CD14-positive monocyte (primary cell): ENCODE data around the gene GP9. TPM values are rescaled to one million over a fixed set of nuclear protein-coding genes. Genes with fewer than 3 reads are reported as not detected.
A peak's percentile ranks its signal among the peaks of the same experiment; 100 is the strongest.

Experiments
- DNase-seq, 3 donors: peaks; one replicate each; pipeline ENCODE4 v3.0.0-alpha.2; 2011 to 2022
- H2AFZ ChIP-seq: 2 replicates; pipeline ENCODE4 v1.6.0; 2012; ENCODE audit warnings: mild to moderate bottlenecking, low read depth, low read length, inconsistent platforms; ENCODE audit not compliant: insufficient read depth, poor library complexity, severe bottlenecking
- H3K27ac ChIP-seq, 2 donors: 1 replicate in 1 of 2; 2 replicates in 1 of 2; pipeline ENCODE4 v1.5.1; 2012 to 2013; ENCODE audit warnings: low read length in 2 of 2, control low read depth in 1 of 2, inconsistent platforms in 1 of 2, low read depth in 1 of 2, mild to moderate bottlenecking in 1 of 2
- H3K27me3 ChIP-seq, 2 donors: one replicate each; pipeline versions ENCODE4 v1.6.0 to v1.6.1; 2011 to 2013; ENCODE audit warnings: low read length in 2 of 2; ENCODE audit not compliant: control insufficient read depth in 2 of 2, insufficient read depth in 2 of 2
- H3K36me3 ChIP-seq, 2 donors: replicated peaks in 1 of 2; 1 replicate in 1 of 2; 2 replicates in 1 of 2; pipeline versions ENCODE4 v1.5.1 to v1.6.1; 2012 to 2013; ENCODE audit warnings: low read length in 2 of 2, control low read depth in 1 of 2, inconsistent platforms in 1 of 2, mild to moderate bottlenecking in 1 of 2; ENCODE audit not compliant: insufficient read depth in 2 of 2, control insufficient read depth in 1 of 2
- H3K4me1 ChIP-seq, 2 donors: 1 replicate in 1 of 2; 2 replicates in 1 of 2; pipeline versions ENCODE4 v1.5.1 to v1.6.1; 2012 to 2013; ENCODE audit warnings: low read length in 2 of 2, control low read depth in 1 of 2, inconsistent platforms in 1 of 2, mild to moderate bottlenecking in 1 of 2, moderate library complexity in 1 of 2; ENCODE audit not compliant: insufficient read depth in 2 of 2, control insufficient read depth in 1 of 2
- H3K4me2 ChIP-seq: replicated peaks from 2 replicates; pipeline ENCODE3; 2012; ENCODE audit warnings: low read length, moderate library complexity, mild to moderate bottlenecking; ENCODE audit not compliant: poor library complexity, severe bottlenecking; ENCODE audit errors: extremely low read depth
- H3K4me3 ChIP-seq, 3 experiments: fragments of 200-600 bp in 1 of 3; sonication (generic) in 1 of 3; replicated peaks in 1 of 3; 1 replicate in 2 of 3; 2 replicates in 1 of 3; pipeline ENCODE4 v1.5.1; 2011 to 2013; ENCODE audit warnings: low read length in 3 of 3, mild to moderate bottlenecking in 3 of 3, control low read depth in 2 of 3, low read depth in 2 of 3, inconsistent platforms in 1 of 3, moderate library complexity in 1 of 3
- H3K79me2 ChIP-seq: 2 replicates; pipeline ENCODE4 v1.6.0; 2012; ENCODE audit warnings: mild to moderate bottlenecking, control low read depth, inconsistent platforms, low read length, moderate library complexity; ENCODE audit not compliant: insufficient read depth
- H3K9ac ChIP-seq: 2 replicates; pipeline ENCODE4 v1.6.0; 2017; ENCODE audit warnings: low read length, mild to moderate bottlenecking; ENCODE audit not compliant: insufficient read depth, poor library complexity, severe bottlenecking
- H3K9me3 ChIP-seq, 2 donors: replicated peaks in 1 of 2; 1 replicate in 1 of 2; 2 replicates in 1 of 2; pipeline versions ENCODE4 v1.5.1 to v1.6.1; 2012 to 2013; ENCODE audit warnings: low read length in 2 of 2, control low read depth in 1 of 2; ENCODE audit not compliant: control insufficient read depth in 1 of 2, insufficient read depth in 1 of 2
- H4K20me1 ChIP-seq: 2 replicates; pipeline ENCODE4 v1.6.0; 2012; ENCODE audit warnings: mild to moderate bottlenecking, low read length, control low read depth, moderate library complexity; ENCODE audit not compliant: insufficient read depth
- H3K27ac Mint-ChIP-seq, 7 donors: one replicate each; pipeline ENCODE4 v1.8.0; 2020; ENCODE audit warnings: mild to moderate bottlenecking in 7 of 7, mixed read lengths in 7 of 7, moderate library complexity in 6 of 7, inconsistent platforms in 2 of 7
- H3K27me3 Mint-ChIP-seq, 3 donors: one replicate each; pipeline ENCODE4 v1.8.0; 2021 to 2022; ENCODE audit warnings: low read depth in 3 of 3, mild to moderate bottlenecking in 3 of 3, mixed read lengths in 3 of 3, moderate library complexity in 3 of 3, inconsistent platforms in 1 of 3
- H3K36me3 Mint-ChIP-seq, 2 donors: one replicate each; pipeline ENCODE4 v1.8.0; 2020; ENCODE audit warnings: mixed read lengths in 2 of 2, inconsistent platforms in 1 of 2, mild to moderate bottlenecking in 1 of 2
- H3K4me1 Mint-ChIP-seq: one replicate; pipeline ENCODE4 v1.8.0; 2020; ENCODE audit warnings: mild to moderate bottlenecking, mixed read lengths
- H3K4me3 Mint-ChIP-seq, 2 donors: one replicate each; pipeline ENCODE4 v1.8.0; 2020; ENCODE audit warnings: mild to moderate bottlenecking in 2 of 2, mixed read lengths in 2 of 2, moderate library complexity in 1 of 2
- H3K9me3 Mint-ChIP-seq, 7 donors: one replicate each; pipeline ENCODE4 v1.8.0; 2020 to 2022; ENCODE audit warnings: mixed read lengths in 7 of 7, mild to moderate bottlenecking in 6 of 7, moderate library complexity in 6 of 7, inconsistent platforms in 2 of 7
- WGBS: methylation state at CpG from one replicate; pipeline ENCODE4 v1.1.5; 2013; ENCODE audit warnings: missing lambda C conversion rate; ENCODE audit not compliant: insufficient coverage; 5-methylcytosine and 5-hydroxymethylcytosine counted together
- intact Hi-C, 2 donors: fragments of 100-400 bp; cut with micrococcal nuclease; formaldehyde crosslinking; loops; one replicate each; pipeline versions ENCODE4 v1.15.0 to v1.15.1; 2023
- polyA plus RNA-seq, 3 donors: library from polyadenylated mRNA; depleted of rRNA in 1 of 3; unstranded in 2 of 3; stranded (reverse) in 1 of 3; fragments of 300-500 nt in 2 of 3; fragments of >200 nt in 1 of 3; fragmentation: Illumina TruSeq in 2 of 3; gene quantifications; 1 replicate in 2 of 3; 2 replicates in 1 of 3; pipeline ENCODE4 v1.2.3, GENCODE V29; 2012 to 2021
- TF ChIP-seq, protein P1 (sequence below): fragments of 200-600 bp; IDR thresholded peaks from one replicate; pipeline ENCODE4 v1.8.0; 2022; ENCODE audit warnings: antibody characterized with exemption, mild to moderate bottlenecking

GP9 gene
- polyA plus RNA-seq, 3 donors: 0.74 to 2.7 TPM; not detected in 1

DNA sequence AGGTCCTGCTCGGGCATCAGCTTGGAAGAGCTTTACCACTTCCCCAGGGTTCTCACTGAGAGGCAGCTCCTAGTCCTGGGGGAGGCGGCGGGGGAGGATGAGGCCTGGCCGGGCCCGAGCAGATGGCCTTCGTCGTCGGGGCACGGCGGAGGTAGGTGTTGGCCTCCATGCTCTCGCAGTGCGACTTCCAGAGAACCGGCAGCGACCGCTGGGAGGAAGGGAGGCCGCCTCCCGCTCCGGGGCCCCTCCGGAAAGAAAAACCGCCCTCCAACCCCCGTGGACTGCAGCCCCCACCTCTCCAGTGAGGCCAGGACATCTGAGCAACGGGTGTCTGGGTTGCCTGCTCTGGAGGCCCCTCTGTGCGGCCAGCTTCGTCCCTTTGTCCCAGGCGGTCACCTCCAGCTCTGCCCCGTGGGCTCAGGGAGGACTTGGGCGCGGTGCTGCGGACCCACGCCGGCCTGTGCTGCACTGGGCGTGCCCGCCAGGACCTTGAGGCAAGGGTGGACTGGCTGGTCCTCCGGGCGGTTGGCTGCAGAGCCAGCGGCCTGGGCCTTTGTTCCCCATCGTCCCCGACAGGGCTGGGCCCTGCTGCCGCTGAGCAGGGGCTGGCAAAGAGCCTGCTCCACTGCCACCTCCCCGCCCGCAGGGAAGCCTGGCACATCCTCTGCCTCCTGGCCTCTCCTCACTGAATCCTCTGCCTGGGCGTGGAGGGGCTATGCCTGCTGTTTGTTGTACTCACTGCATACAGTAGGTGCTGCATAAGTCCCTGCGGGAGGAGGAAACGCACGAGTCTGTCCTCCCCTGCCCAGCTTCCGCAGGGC lies 13.6 kb upstream of the GP9 start:
- no peak overlapping the region for H3K27ac Mint-ChIP-seq
- no peaks in the 10 kb centered on the region for H4K20me1 ChIP-seq
- peak overlapping the region in 1 of 2 donors; percentile 79 for H3K4me3 Mint-ChIP-seq
- H3K9me3 ChIP-seq: peaks cover 4 to 5% of the 10 kb centered on the region in 2 donors
- no peak overlapping the region for H2AFZ ChIP-seq
- intact Hi-C loops: no loop called here
- H3K4me3 ChIP-seq: no peak overlapping the region
- no peak overlapping the region for H3K4me2 ChIP-seq
- no peak overlapping the region for H3K9ac ChIP-seq
- peaks cover 8 to 47% of the 10 kb centered on the region in 2 donors for H3K27me3 ChIP-seq
- TF ChIP-seq, protein P1, sequence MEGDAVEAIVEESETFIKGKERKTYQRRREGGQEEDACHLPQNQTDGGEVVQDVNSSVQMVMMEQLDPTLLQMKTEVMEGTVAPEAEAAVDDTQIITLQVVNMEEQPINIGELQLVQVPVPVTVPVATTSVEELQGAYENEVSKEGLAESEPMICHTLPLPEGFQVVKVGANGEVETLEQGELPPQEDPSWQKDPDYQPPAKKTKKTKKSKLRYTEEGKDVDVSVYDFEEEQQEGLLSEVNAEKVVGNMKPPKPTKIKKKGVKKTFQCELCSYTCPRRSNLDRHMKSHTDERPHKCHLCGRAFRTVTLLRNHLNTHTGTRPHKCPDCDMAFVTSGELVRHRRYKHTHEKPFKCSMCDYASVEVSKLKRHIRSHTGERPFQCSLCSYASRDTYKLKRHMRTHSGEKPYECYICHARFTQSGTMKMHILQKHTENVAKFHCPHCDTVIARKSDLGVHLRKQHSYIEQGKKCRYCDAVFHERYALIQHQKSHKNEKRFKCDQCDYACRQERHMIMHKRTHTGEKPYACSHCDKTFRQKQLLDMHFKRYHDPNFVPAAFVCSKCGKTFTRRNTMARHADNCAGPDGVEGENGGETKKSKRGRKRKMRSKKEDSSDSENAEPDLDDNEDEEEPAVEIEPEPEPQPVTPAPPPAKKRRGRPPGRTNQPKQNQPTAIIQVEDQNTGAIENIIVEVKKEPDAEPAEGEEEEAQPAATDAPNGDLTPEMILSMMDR: no peak
- H3K27me3 Mint-ChIP-seq: peaks cover 31 to 57% (median 39%) of the 10 kb centered on the region in 3 donors
- no peaks in the 10 kb centered on the region for H3K36me3 ChIP-seq
- DNase-seq: no peak
- no peak overlapping the region for H3K27ac ChIP-seq
- no peaks in the 10 kb centered on the region for H3K79me2 ChIP-seq
- H3K36me3 Mint-ChIP-seq: no peaks in the 10 kb centered on the region
- H3K9me3 Mint-ChIP-seq: peaks cover 10 to 35% (median 27%) of the 10 kb centered on the region in 7 donors
- WGBS: 97% methylated on average over 39 of the region's 46 CpGs
- H3K4me1 ChIP-seq: peaks cover 3 to 10% of the 10 kb centered on the region in 2 donors
- H3K4me1 Mint-ChIP-seq: peaks cover 2% of the 10 kb centered on the region

- H3K4me3 Mint-ChIP-seq: peak overlapping the region in 1 of 2 donors; percentile 62
- H3K9me3 ChIP-seq: peaks cover 4 to 5% of the 10 kb centered on the region in 2 donors
- peaks cover 8 to 45% of the 10 kb centered on the region in 2 donors for H3K27me3 ChIP-seq
- H3K4me1 ChIP-seq: peaks cover 3 to 10% of the 10 kb centered on the region in 2 donors
- no peak overlapping the region for H2AFZ ChIP-seq
- H3K79me2 ChIP-seq: no peaks in the 10 kb centered on the region
- no peak for DNase-seq
- no peak overlapping the region for H3K27ac Mint-ChIP-seq
- peaks cover 31 to 54% (median 37%) of the 10 kb centered on the region in 3 donors for H3K27me3 Mint-ChIP-seq
- 94% methylated on average over 5 of the region's 6 CpGs for WGBS
- intact Hi-C loops: no loop called here
- H3K9me3 Mint-ChIP-seq: peaks cover 10 to 32% (median 27%) of the 10 kb centered on the region in 7 donors
- no peak overlapping the region for H3K4me3 ChIP-seq
- H4K20me1 ChIP-seq: no peaks in the 10 kb centered on the region
- H3K27ac ChIP-seq: no peak overlapping the region
- peaks cover 2% of the 10 kb centered on the region for H3K4me1 Mint-ChIP-seq
- TF ChIP-seq, protein P1: no peak
- H3K9ac ChIP-seq: no peak overlapping the region
- no peaks in the 10 kb centered on the region for H3K36me3 Mint-ChIP-seq
- H3K4me2 ChIP-seq: no peak overlapping the region
- H3K36me3 ChIP-seq: no peaks in the 10 kb centered on the region
Observed at GRCh38 chr3:129047553-129047839, 13.1 kb upstream of the GP9 start.
